GM12801 (cell line): ENCODE results near the gene PPT2.

Experiments
- CTCF ChIP-seq: IDR thresholded peaks from one replicate; pipeline ENCODE4 v1.5.1; 2011; ENCODE audit warnings: control low read depth; ENCODE audit not compliant: insufficient read length; ENCODE audit errors: extremely low read depth

PPT2 gene

GRCh38 chr6:32194388-32194787, 40.4 kb downstream of the PPT2 start:
- no peak for TF ChIP-seq CTCF

- no peak for TF ChIP-seq CTCF
Observed at GRCh38 chr6:32194825-32195651, 41.1 kb downstream of the PPT2 start.

- no peak for TF ChIP-seq CTCF
Observed at GRCh38 chr6:32195652-32195901, 41.6 kb downstream of the PPT2 start.

- TF ChIP-seq CTCF = no peak
Observed at GRCh38 chr6:32195902-32196681, 42.2 kb downstream of the PPT2 start.

GRCh38 chr6:32196682-32197616, 43.0 kb downstream of the PPT2 start:
- no peak for TF ChIP-seq CTCF

GRCh38 chr6:32198345-32198696, 44.4 kb downstream of the PPT2 start:
- no peak for TF ChIP-seq CTCF

- no peak for TF ChIP-seq CTCF
Observed at GRCh38 chr6:32198866-32199265, 44.9 kb downstream of the PPT2 start.
